Middle frontal gyrus (tissue), 1 donor: ENCODE results near the gene PHF20.
"Not testable (repeated sequence)": the region's sequence is repeated elsewhere in the genome, so short reads cannot be mapped to it uniquely, and the experiment has no call there.

ENCODE experiments used
- DNase-seq: peaks from one replicate; pipeline ENCODE4 v3.0.0-alpha.2; 2015; ENCODE audit warnings: low spot score; ENCODE audit errors: extremely low spot score

PHF20 gene

GRCh38 chr20:35776513-35777101, 4.8 kb downstream of the PHF20 start:
- DNase-seq = no peak

GRCh38 chr20:35783811-35784210, 12.0 kb downstream of the PHF20 start:
- DNase-seq = not testable (repeated sequence)

GRCh38 chr20:35785541-35785940, 13.7 kb downstream of the PHF20 start:
- not testable (repeated sequence) for DNase-seq

GRCh38 chr20:35788796-35789195, 17.0 kb downstream of the PHF20 start:
- no peak for DNase-seq

GRCh38 chr20:35791097-35791496, 19.3 kb downstream of the PHF20 start:
- DNase-seq = no peak

- no peak for DNase-seq
Measured at GRCh38 chr20:35791821-35792220, 20.0 kb downstream of the PHF20 start.

- no peak for DNase-seq
Measured at GRCh38 chr20:35792740-35793139, 20.9 kb downstream of the PHF20 start.

- no peak for DNase-seq
Measured at GRCh38 chr20:35796571-35796970, 24.8 kb downstream of the PHF20 start.

- no peak for DNase-seq
Measured at GRCh38 chr20:35801865-35802264, 30.1 kb downstream of the PHF20 start.

GRCh38 chr20:35806075-35806474, 34.3 kb downstream of the PHF20 start:
- DNase-seq = no peak

GRCh38 chr20:35807877-35808276, 36.1 kb downstream of the PHF20 start:
- no peak for DNase-seq

GRCh38 chr20:35820715-35821114, 48.9 kb downstream of the PHF20 start:
- DNase-seq = no peak

GRCh38 chr20:35821807-35822242, 50.0 kb downstream of the PHF20 start:
- DNase-seq = no peak

- DNase-seq = no peak
Measured at GRCh38 chr20:35823147-35823546, 51.3 kb downstream of the PHF20 start.

GRCh38 chr20:35823937-35824336, 52.1 kb downstream of the PHF20 start:
- DNase-seq = no peak

- no peak for DNase-seq
Measured at GRCh38 chr20:35826397-35826998, 54.7 kb downstream of the PHF20 start.

- no peak for DNase-seq
Measured at GRCh38 chr20:35828434-35828833, 56.6 kb downstream of the PHF20 start.

- DNase-seq = no peak
Measured at GRCh38 chr20:35828916-35829315, 57.1 kb downstream of the PHF20 start.

- no peak for DNase-seq
Measured at GRCh38 chr20:35830264-35830663, 58.4 kb downstream of the PHF20 start.

GRCh38 chr20:35831029-35831428, 59.2 kb downstream of the PHF20 start:
- DNase-seq = no peak

GRCh38 chr20:35831971-35832370, 60.2 kb downstream of the PHF20 start:
- DNase-seq = no peak

GRCh38 chr20:35833241-35833640, 61.4 kb downstream of the PHF20 start:
- DNase-seq = no peak

- no peak for DNase-seq
Measured at GRCh38 chr20:35837577-35838195, 65.9 kb downstream of the PHF20 start.
